ENCODE data around the gene TMC3. TPM values are rescaled to one million over a fixed set of nuclear protein-coding genes. Genes with fewer than 3 reads are reported as not detected.

The TMC3 gene
- total and polyA plus RNA-seq, 7 donors: 0.25 to 0.82 (median 0.68) TPM; not detected in 2

- H3K27me3 ChIP-seq: no peaks in the 10 kb centered on the region
- no peaks in the 10 kb centered on the region for H3K9me3 ChIP-seq
- WGBS, 2 donors: 55 to 87% methylated on average over 14 of the region's 14 CpGs
- no peak for DNase-seq
- intact Hi-C loops (cut with DNase I): no loop called here
- H3K36me3 ChIP-seq: no peaks in the 10 kb centered on the region
- peak overlapping the region in 1 of 4 donors; percentile 6 for H3K4me3 ChIP-seq
- peaks cover 0 to 8% (median 3%) of the 10 kb centered on the region in 4 donors for H3K4me1 ChIP-seq
- no peak overlapping the region for H3K27ac ChIP-seq
- TF ChIP-seq CTCF (IDR thresholded peaks at IDR 0.05) (no peak), POLR2A (IDR thresholded peaks at IDR 0.05) (no peak), EP300 (IDR thresholded peaks at IDR 0.05) (no peak), POLR2AphosphoS5 (IDR thresholded peaks at IDR 0.05) (no peak)
These were observed 74.3 kb downstream of the TMC3 start for GRCh38 chr15:81299630-81300273.

- Histone ChIP-seq H3K27me3 (no peaks in the 10 kb centered on the region), H3K4me3 (peak overlapping the region in 1 of 4 donors; percentile 1), H3K36me3 (no peaks in the 10 kb centered on the region), H3K27ac (no peak overlapping the region), H3K4me1 (peaks cover 0 to 7% (median 2%) of the 10 kb centered on the region in 4 donors), H3K9me3 (no peaks in the 10 kb centered on the region)
- 66 to 83% methylated on average over 3 of the region's 3 CpGs for WGBS, 2 donors
- TF ChIP-seq POLR2AphosphoS5 (IDR thresholded peaks at IDR 0.05) (no peak), POLR2A (IDR thresholded peaks at IDR 0.05) (no peak)
- intact Hi-C loops (cut with DNase I): no loop called here
- DNase-seq: no peak
These were observed 74.9 kb downstream of the TMC3 start for GRCh38 chr15:81299156-81299555.

GRCh38 chr15:81298611-81299010 lies 75.4 kb downstream of the TMC3 start:
- Histone ChIP-seq H3K27me3 (no peaks in the 10 kb centered on the region), H3K4me1 (peaks cover 0 to 4% (median under 1%) of the 10 kb centered on the region in 4 donors), H3K36me3 (no peaks in the 10 kb centered on the region), H3K9me3 (no peaks in the 10 kb centered on the region), H3K4me3 (peak overlapping the region in 2 of 4 donors; percentile 5 to 31), H3K27ac (no peak overlapping the region)
- TF ChIP-seq CTCF (IDR thresholded peaks at IDR 0.05) (no peak), EP300 (IDR thresholded peaks at IDR 0.05) (no peak), POLR2AphosphoS5 (IDR thresholded peaks at IDR 0.05) (no peak), POLR2A (IDR thresholded peaks at IDR 0.05) (no peak)
- no peak for DNase-seq
- intact Hi-C loops (cut with DNase I): no loop called here
- 28 to 36% methylated on average over 6 of the region's 6 CpGs for WGBS, 2 donors

GRCh38 chr15:81297603-81298575 lies 76.1 kb downstream of the TMC3 start:
- H3K36me3 ChIP-seq: no peaks in the 10 kb centered on the region
- H3K9me3 ChIP-seq: no peaks in the 10 kb centered on the region
- peaks cover 0 to 4% (median 0%) of the 10 kb centered on the region in 4 donors for H3K4me1 ChIP-seq
- TF ChIP-seq EP300 (IDR thresholded peaks at IDR 0.05) (no peak), CTCF (IDR thresholded peaks at IDR 0.05) (no peak), POLR2AphosphoS5 (IDR thresholded peaks at IDR 0.05) (no peak), POLR2A (IDR thresholded peaks at IDR 0.05) (no peak)
- DNase-seq: no peak
- H3K4me3 ChIP-seq: peak overlapping the region in 2 of 4 donors; percentile 27 to 31
- intact Hi-C loops (cut with DNase I): no loop called here
- peak overlapping the region in 3 of 4 donors; percentile 2 to 64 (median 16) for H3K27ac ChIP-seq
- no peaks in the 10 kb centered on the region for H3K27me3 ChIP-seq
- WGBS, 2 donors: 53 to 78% methylated on average over 4 of the region's 4 CpGs

GRCh38 chr15:81297147-81297572 lies 76.9 kb downstream of the TMC3 start:
- H3K9me3 ChIP-seq: no peaks in the 10 kb centered on the region
- DNase-seq: no peak
- peak overlapping the region in 3 of 4 donors; percentile 15 to 31 (median 27) for H3K4me3 ChIP-seq
- H3K4me1 ChIP-seq: peaks cover 0 to 4% (median 0%) of the 10 kb centered on the region in 4 donors
- WGBS, 2 donors: 38 to 67% methylated on average over 3 of the region's 3 CpGs
- H3K27me3 ChIP-seq: no peaks in the 10 kb centered on the region
- H3K27ac ChIP-seq: peak overlapping the region; percentile 16 to 64 (median 44)
- TF ChIP-seq EP300 (IDR thresholded peaks at IDR 0.05) (no peak), POLR2AphosphoS5 (IDR thresholded peaks at IDR 0.05) (no peak), POLR2A (IDR thresholded peaks at IDR 0.05) (no peak), CTCF (IDR thresholded peaks at IDR 0.05) (no peak)
- intact Hi-C loops (cut with DNase I): no loop called here
- H3K36me3 ChIP-seq: no peaks in the 10 kb centered on the region

All from sigmoid colon (tissue), 7 donors.